Sigmoid colon (tissue), 7 donors: ENCODE results near the gene SMARCD1. TPM values are rescaled to one million over a fixed set of nuclear protein-coding genes. Genes with fewer than 3 reads are reported as not detected.

ENCODE experiments used
- DNase-seq: peaks from one replicate; pipeline ENCODE4 v3.0.0-alpha.2; 2019
- H3K27ac ChIP-seq, 4 donors: fragments of 200-600 bp; sonication (generic); one replicate each; pipeline ENCODE4 v1.5.1; 2016 to 2019; ENCODE audit warnings: mild to moderate bottlenecking in 1 of 4
- H3K27me3 ChIP-seq, 3 donors: fragments of 200-600 bp; sonication (generic); one replicate each; pipeline ENCODE4 v1.5.1; 2019; ENCODE audit warnings: mild to moderate bottlenecking in 1 of 3
- H3K36me3 ChIP-seq, 4 donors: fragments of 200-600 bp; sonication (generic); one replicate each; pipeline ENCODE4 v1.5.1; 2016 to 2019
- H3K4me1 ChIP-seq, 4 donors: fragments of 200-600 bp; sonication (generic); one replicate each; pipeline ENCODE4 v1.5.1; 2017 to 2019
- H3K4me3 ChIP-seq, 4 donors: fragments of 200-600 bp; sonication (generic); one replicate each; pipeline ENCODE4 v1.5.1; 2017 to 2019; ENCODE audit warnings: mild to moderate bottlenecking in 2 of 4, moderate library complexity in 1 of 4
- H3K9me3 ChIP-seq, 4 donors: fragments of 200-600 bp in 3 of 4; sonication (generic) in 3 of 4; one replicate each; pipeline versions ENCODE4 v1.5.1 to v1.6.1; 2013 to 2019
- EP300 ChIP-seq, 4 donors: sonication (generic); formaldehyde crosslinking; IDR thresholded peaks; one replicate each; pipeline ENCODE4 v1.6.1; 2017; ENCODE audit warnings: antibody characterized with exemption in 4 of 4
- POLR2A ChIP-seq, 2 donors: fragments of 450-650 bp; IDR thresholded peaks; one replicate each; pipeline ENCODE4 v1.6.1; 2016; ENCODE audit warnings: antibody characterized with exemption in 2 of 2, mild to moderate bottlenecking in 2 of 2, moderate library complexity in 2 of 2
- POLR2AphosphoS5 ChIP-seq, 4 donors: sonication (generic); formaldehyde crosslinking; IDR thresholded peaks; one replicate each; pipeline ENCODE4 v1.6.1; 2017; ENCODE audit warnings: antibody characterized with exemption in 4 of 4
- WGBS, 2 donors: extraction: QIAGEN DNeasy Blood & Tissue Kit; methylation state at CpG; one replicate each; pipeline ENCODE4 v1.1.7; 2013; 5-methylcytosine and 5-hydroxymethylcytosine counted together
- intact Hi-C: fragments of 100-400 bp; cut with DNase I; formaldehyde crosslinking; loops from one replicate; pipeline ENCODE4 v1.15.1; 2023
- polyA plus RNA-seq, 3 donors: library from polyadenylated mRNA; stranded (reverse); fragments of 200-250 nt; gene quantifications; one replicate each; pipeline ENCODE4 v1.2.3, GENCODE V29; 2013
- total RNA-seq, 4 donors: library from RNA; depleted of rRNA; stranded (reverse); fragments of >200 nt; gene quantifications; one replicate each; pipeline ENCODE4 v1.1.0, GENCODE V29; 2016
- TF ChIP-seq, protein P1 (sequence below), 4 experiments: fragments of 450-650 bp in 3 of 4; fragments of 200-600 bp in 1 of 4; IDR thresholded peaks; one replicate each; pipeline ENCODE4 v1.5.1; 2016 to 2019; ENCODE audit warnings: antibody characterized with exemption in 4 of 4, mild to moderate bottlenecking in 3 of 4, moderate library complexity in 2 of 4
- donor health status: healthy with polysubstance abuse.
- donor health status: Bipolar disorder and iron deficiency.
- donor health status: healthy.

Gene SMARCD1
- total and polyA plus RNA-seq, 7 donors, result 16.0 to 64.8 (median 26.4) TPM

DNA sequence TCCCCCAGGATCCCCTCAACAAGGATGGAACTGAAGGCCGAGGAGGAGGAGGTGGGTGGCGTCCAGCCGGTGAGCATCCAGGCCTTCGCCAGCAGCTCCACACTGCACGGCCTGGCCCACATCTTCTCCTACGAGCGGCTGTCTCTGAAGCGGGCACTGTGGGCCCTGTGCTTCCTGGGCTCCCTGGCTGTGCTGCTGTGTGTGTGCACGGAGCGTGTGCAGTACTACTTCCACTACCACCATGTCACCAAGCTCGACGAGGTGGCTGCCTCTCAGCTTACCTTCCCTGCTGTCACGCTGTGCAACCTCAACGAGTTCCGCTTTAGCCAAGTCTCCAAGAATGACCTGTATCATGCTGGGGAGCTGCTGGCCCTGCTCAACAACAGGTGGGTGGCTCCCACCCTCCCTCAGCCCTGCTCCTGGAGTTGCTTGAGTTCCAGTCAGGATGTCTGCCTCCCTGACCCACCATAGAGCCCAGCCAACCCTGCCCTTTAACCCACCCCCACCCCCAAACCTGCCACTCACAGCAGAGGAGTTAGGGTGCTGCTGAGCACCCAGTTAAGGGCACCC, 26.3 kb upstream of the SMARCD1 start:
- no peak overlapping the region for H3K4me3 ChIP-seq
- H3K27me3 ChIP-seq, result no peaks in the 10 kb centered on the region
- no peak overlapping the region for H3K27ac ChIP-seq
- peaks cover 0 to 8% (median 0%) of the 10 kb centered on the region in 4 donors for H3K36me3 ChIP-seq
- TF ChIP-seq POLR2A (IDR thresholded peaks at IDR 0.05) (no peak), POLR2AphosphoS5 (IDR thresholded peaks at IDR 0.05) (no peak), EP300 (IDR thresholded peaks at IDR 0.05) (no peak)
- TF ChIP-seq, protein P1, sequence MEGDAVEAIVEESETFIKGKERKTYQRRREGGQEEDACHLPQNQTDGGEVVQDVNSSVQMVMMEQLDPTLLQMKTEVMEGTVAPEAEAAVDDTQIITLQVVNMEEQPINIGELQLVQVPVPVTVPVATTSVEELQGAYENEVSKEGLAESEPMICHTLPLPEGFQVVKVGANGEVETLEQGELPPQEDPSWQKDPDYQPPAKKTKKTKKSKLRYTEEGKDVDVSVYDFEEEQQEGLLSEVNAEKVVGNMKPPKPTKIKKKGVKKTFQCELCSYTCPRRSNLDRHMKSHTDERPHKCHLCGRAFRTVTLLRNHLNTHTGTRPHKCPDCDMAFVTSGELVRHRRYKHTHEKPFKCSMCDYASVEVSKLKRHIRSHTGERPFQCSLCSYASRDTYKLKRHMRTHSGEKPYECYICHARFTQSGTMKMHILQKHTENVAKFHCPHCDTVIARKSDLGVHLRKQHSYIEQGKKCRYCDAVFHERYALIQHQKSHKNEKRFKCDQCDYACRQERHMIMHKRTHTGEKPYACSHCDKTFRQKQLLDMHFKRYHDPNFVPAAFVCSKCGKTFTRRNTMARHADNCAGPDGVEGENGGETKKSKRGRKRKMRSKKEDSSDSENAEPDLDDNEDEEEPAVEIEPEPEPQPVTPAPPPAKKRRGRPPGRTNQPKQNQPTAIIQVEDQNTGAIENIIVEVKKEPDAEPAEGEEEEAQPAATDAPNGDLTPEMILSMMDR (IDR thresholded peaks at IDR 0.05), result no peak
- H3K4me1 ChIP-seq, result peaks cover 0 to 30% (median 25%) of the 10 kb centered on the region in 4 donors
- WGBS, 2 donors, result 83 to 87% methylated on average over 15 of the region's 15 CpGs
- no peaks in the 10 kb centered on the region for H3K9me3 ChIP-seq
- no peak for DNase-seq
- intact Hi-C loops, result no loop called here

GRCh38 chr12:50059440-50060119, 25.6 kb upstream of the SMARCD1 start:
- DNase-seq, result no peak
- no peak overlapping the region for H3K4me3 ChIP-seq
- 52 to 83% methylated on average over 12 of the region's 12 CpGs for WGBS, 2 donors
- no peak overlapping the region for H3K27ac ChIP-seq
- TF ChIP-seq, protein P1 (IDR thresholded peaks at IDR 0.05), result no peak
- TF ChIP-seq POLR2A (IDR thresholded peaks at IDR 0.05), result no peak
- TF ChIP-seq POLR2AphosphoS5 (IDR thresholded peaks at IDR 0.05), result no peak
- no peaks in the 10 kb centered on the region for H3K27me3 ChIP-seq
- no peaks in the 10 kb centered on the region for H3K9me3 ChIP-seq
- intact Hi-C loops, result no loop called here
- peaks cover 0 to 30% (median 25%) of the 10 kb centered on the region in 4 donors for H3K4me1 ChIP-seq
- peaks cover 0 to 8% (median 0%) of the 10 kb centered on the region in 4 donors for H3K36me3 ChIP-seq

GRCh38 chr12:50060120-50060468, 25.0 kb upstream of the SMARCD1 start:
- H3K36me3 ChIP-seq, result peaks cover 0 to 8% (median 0%) of the 10 kb centered on the region in 4 donors
- H3K4me1 ChIP-seq, result peaks cover 0 to 30% (median 25%) of the 10 kb centered on the region in 4 donors
- TF ChIP-seq, protein P1 (IDR thresholded peaks at IDR 0.05), result no peak
- TF ChIP-seq POLR2AphosphoS5 (IDR thresholded peaks at IDR 0.05) (no peak), EP300 (IDR thresholded peaks at IDR 0.05) (no peak), POLR2A (IDR thresholded peaks at IDR 0.05) (no peak)
- H3K4me3 ChIP-seq, result no peak overlapping the region
- H3K27me3 ChIP-seq, result no peaks in the 10 kb centered on the region
- intact Hi-C loops, result no loop called here
- no peak for DNase-seq
- H3K9me3 ChIP-seq, result no peaks in the 10 kb centered on the region
- WGBS, 2 donors, result 60 to 72% methylated on average over 4 of the region's 4 CpGs
- no peak overlapping the region for H3K27ac ChIP-seq

DNA sequence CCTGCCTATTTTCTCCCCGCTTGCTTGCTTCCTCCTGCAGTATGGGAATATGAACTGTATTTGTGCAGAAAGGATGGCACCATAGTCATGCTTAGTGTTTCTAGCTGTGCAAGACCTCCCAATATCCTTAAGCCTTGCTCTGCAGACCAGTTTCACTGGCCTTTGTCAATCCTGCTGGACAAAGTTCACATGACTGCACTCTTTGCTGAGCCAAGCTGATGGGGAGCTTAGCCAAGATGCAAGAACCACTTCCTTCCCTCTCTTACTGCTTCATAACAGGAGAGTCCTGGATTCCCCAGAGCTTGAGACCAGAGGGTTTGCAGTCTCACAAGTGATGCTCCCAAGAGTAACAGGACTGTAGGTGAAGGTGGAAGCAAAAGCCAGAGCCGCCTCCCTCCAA, 24.0 kb upstream of the SMARCD1 start:
- H3K4me1 ChIP-seq, result peaks cover 0 to 30% (median 21%) of the 10 kb centered on the region in 4 donors
- intact Hi-C loops, result no loop called here
- H3K27me3 ChIP-seq, result no peaks in the 10 kb centered on the region
- H3K27ac ChIP-seq, result no peak overlapping the region
- TF ChIP-seq EP300 (IDR thresholded peaks at IDR 0.05) (no peak), POLR2A (IDR thresholded peaks at IDR 0.05) (no peak), POLR2AphosphoS5 (IDR thresholded peaks at IDR 0.05) (no peak)
- TF ChIP-seq, protein P1 (IDR thresholded peaks at IDR 0.05), result no peak
- DNase-seq, result no peak
- 85 to 92% methylated on average over 2 of the region's 2 CpGs for WGBS, 2 donors
- H3K36me3 ChIP-seq, result peaks cover 0 to 8% (median 0%) of the 10 kb centered on the region in 4 donors
- no peak overlapping the region for H3K4me3 ChIP-seq
- no peaks in the 10 kb centered on the region for H3K9me3 ChIP-seq
